H9 (cell line): ENCODE measurements around the gene MAPT. TPM values are rescaled to one million over a fixed set of nuclear protein-coding genes. Genes with fewer than 3 reads are reported as not detected.

Source experiments
- DNase-seq: peaks from one replicate; pipeline ENCODE4 v3.0.0-alpha.2; 2017
- H2AFZ ChIP-seq: one replicate; pipeline ENCODE4 v1.6.1; 2013; ENCODE audit warnings: mild to moderate bottlenecking, low read length, control low read depth, moderate library complexity
- H2AK5ac ChIP-seq: 2 replicates; pipeline ENCODE4 v1.6.1; 2013; ENCODE audit warnings: low read length, control low read depth, mixed read lengths; ENCODE audit not compliant: insufficient read length
- H2BK120ac ChIP-seq: one replicate; pipeline ENCODE4 v1.6.1; 2013; ENCODE audit warnings: low read depth, mild to moderate bottlenecking, low read length, control low read depth, inconsistent platforms; ENCODE audit not compliant: poor library complexity, severe bottlenecking
- H2BK12ac ChIP-seq: 2 replicates; pipeline ENCODE4 v1.6.1; 2013; ENCODE audit warnings: low read length, control low read depth, mixed read lengths, low read depth; ENCODE audit not compliant: insufficient read length
- H2BK15ac ChIP-seq: 2 replicates; pipeline ENCODE4 v1.6.1; 2013; ENCODE audit warnings: low read depth, low read length, control low read depth
- H2BK20ac ChIP-seq: one replicate; pipeline ENCODE4 v1.6.1; 2013; ENCODE audit warnings: low read depth, mild to moderate bottlenecking, low read length, control low read depth, inconsistent platforms; ENCODE audit not compliant: poor library complexity, severe bottlenecking
- H2BK5ac ChIP-seq: 2 replicates; pipeline ENCODE4 v1.6.1; 2013; ENCODE audit warnings: low read length, control low read depth, mixed read lengths; ENCODE audit not compliant: insufficient read length
- H3K14ac ChIP-seq: 2 replicates; pipeline ENCODE4 v1.6.1; 2013; ENCODE audit warnings: low read length, control low read depth; ENCODE audit not compliant: insufficient read depth
- H3K18ac ChIP-seq: 2 replicates; pipeline ENCODE4 v1.6.1; 2013; ENCODE audit warnings: low read depth, mild to moderate bottlenecking, mixed read lengths, low read length, control low read depth; ENCODE audit not compliant: insufficient read length
- H3K23ac ChIP-seq: 2 replicates; pipeline ENCODE4 v1.6.1; 2013; ENCODE audit warnings: low read length, control low read depth, mixed read lengths, low read depth; ENCODE audit not compliant: insufficient read length
- H3K23me2 ChIP-seq: 2 replicates; pipeline ENCODE4 v1.6.1; 2013; ENCODE audit warnings: low read depth, mild to moderate bottlenecking, mixed read lengths, low read length, control low read depth; ENCODE audit not compliant: insufficient read length, poor library complexity, severe bottlenecking
- H3K27ac ChIP-seq: 2 replicates; pipeline ENCODE4 v1.5.1; 2013; ENCODE audit warnings: low read length, control low read depth, mixed read lengths, low read depth; ENCODE audit not compliant: insufficient read length
- H3K27me3 ChIP-seq: 2 replicates; pipeline ENCODE4 v1.6.1; 2013; ENCODE audit warnings: low read length, control low read depth, inconsistent platforms; ENCODE audit not compliant: insufficient read depth
- H3K4ac ChIP-seq: 2 replicates; pipeline ENCODE4 v1.6.1; 2013; ENCODE audit warnings: low read depth, mild to moderate bottlenecking, control low read depth, inconsistent platforms, low read length, moderate library complexity
- H3K4me1 ChIP-seq: 2 replicates; pipeline ENCODE4 v1.6.1; 2013; ENCODE audit warnings: low read length, control low read depth, inconsistent platforms; ENCODE audit not compliant: insufficient read depth
- H3K4me2 ChIP-seq: 2 replicates; pipeline ENCODE4 v1.6.1; 2013; ENCODE audit warnings: low read length, control low read depth, mixed read lengths; ENCODE audit not compliant: insufficient read length, insufficient read depth
- H3K56ac ChIP-seq: 2 replicates; pipeline ENCODE4 v1.6.1; 2013; ENCODE audit warnings: low read depth, mild to moderate bottlenecking, mixed read lengths, low read length, control low read depth; ENCODE audit not compliant: insufficient read length
- H3K79me1 ChIP-seq: 2 replicates; pipeline ENCODE4 v1.6.1; 2013; ENCODE audit warnings: low read depth, mild to moderate bottlenecking, moderate library complexity, low read length, control low read depth, inconsistent platforms; ENCODE audit not compliant: insufficient read depth, poor library complexity, severe bottlenecking
- H3K79me2 ChIP-seq: 2 replicates; pipeline ENCODE4 v1.6.1; 2013; ENCODE audit warnings: low read length, control low read depth, inconsistent platforms; ENCODE audit not compliant: insufficient read depth
- H3K9ac ChIP-seq: 2 replicates; pipeline ENCODE4 v1.6.1; 2013; ENCODE audit warnings: low read length, control low read depth, mixed read lengths; ENCODE audit not compliant: insufficient read length; ENCODE audit errors: extremely low read depth
- H3K9me3 ChIP-seq: one replicate; pipeline ENCODE4 v1.6.1; 2013; ENCODE audit warnings: low read depth, low read length, inconsistent platforms; ENCODE audit not compliant: control insufficient read depth
- H3T11ph ChIP-seq: one replicate; pipeline ENCODE4 v1.6.1; 2013; ENCODE audit warnings: mild to moderate bottlenecking, low read length, control low read depth, inconsistent platforms
- H4K20me1 ChIP-seq: one replicate; pipeline ENCODE4 v1.6.1; 2013; ENCODE audit not compliant: control insufficient read depth, insufficient read length, insufficient read depth
- H4K5ac ChIP-seq: 2 replicates; pipeline ENCODE4 v1.6.1; 2013; ENCODE audit warnings: low read depth, mild to moderate bottlenecking, mixed read lengths, low read length, control low read depth; ENCODE audit not compliant: insufficient read length
- H4K8ac ChIP-seq: replicated peaks from 2 replicates; pipeline ENCODE4 v1.6.1; 2013; ENCODE audit warnings: low read length, control low read depth, mixed read lengths, low read depth; ENCODE audit not compliant: insufficient read length
- H4K91ac ChIP-seq: 2 replicates; pipeline ENCODE4 v1.6.1; 2013; ENCODE audit warnings: low read depth, mild to moderate bottlenecking, moderate library complexity, mixed read lengths, low read length, control low read depth; ENCODE audit not compliant: insufficient read length
- H3K27ac Mint-ChIP-seq, 3 experiments: 2 replicates in 2 of 3; 3 replicates in 1 of 3; pipeline ENCODE4 v1.8.0; 2020 to 2021; ENCODE audit warnings: mixed read lengths in 3 of 3, mild to moderate bottlenecking in 1 of 3, moderate library complexity in 1 of 3
- H3K27me3 Mint-ChIP-seq: 2 replicates; pipeline ENCODE4 v1.8.0; 2021; ENCODE audit warnings: low read depth, mild to moderate bottlenecking, moderate library complexity, mixed read lengths
- H3K36me3 Mint-ChIP-seq, 3 experiments: 2 replicates in 2 of 3; 3 replicates in 1 of 3; pipeline ENCODE4 v1.8.0; 2020 to 2021; ENCODE audit warnings: low read depth in 3 of 3, mixed read lengths in 3 of 3; ENCODE audit not compliant: insufficient read depth in 1 of 3
- H3K4me1 Mint-ChIP-seq, 2 experiments: 2 replicates each; pipeline ENCODE4 v1.8.0; 2020; ENCODE audit warnings: mixed read lengths in 2 of 2
- H3K4me3 Mint-ChIP-seq, 2 experiments: 2 replicates in 1 of 2; 3 replicates in 1 of 2; pipeline ENCODE4 v1.8.0; 2020 to 2021; ENCODE audit warnings: mild to moderate bottlenecking in 2 of 2, mixed read lengths in 2 of 2, moderate library complexity in 1 of 2
- H3K9me3 Mint-ChIP-seq, 2 experiments: 2 replicates in 1 of 2; 3 replicates in 1 of 2; pipeline ENCODE4 v1.8.0; 2020; ENCODE audit warnings: mild to moderate bottlenecking in 2 of 2, mixed read lengths in 2 of 2, moderate library complexity in 1 of 2
- WGBS: extraction: QIAGEN DNeasy Blood & Tissue Kit; methylation state at CpG from one replicate; pipeline ENCODE4 v1.1.7; 2013; ENCODE audit warnings: missing lambda C conversion rate, low lambda C conversion rate, mixed read lengths; ENCODE audit not compliant: insufficient read length; ENCODE audit errors: extremely low coverage; 5-methylcytosine and 5-hydroxymethylcytosine counted together
- total RNA-seq: library from RNA; stranded (reverse); gene quantifications from 2 replicates; pipeline ENCODE4 v1.2.1, GENCODE V29; 2021
- TF ChIP-seq, protein P1 (sequence below): fragments of 200-600 bp; sonication (generic); conservative IDR thresholded peaks from 3 replicates; pipeline ENCODE4 v1.8.0; 2021; ENCODE audit warnings: antibody characterized with exemption, mild to moderate bottlenecking

MAPT gene
- total RNA-seq, 1 experiment from 2014 or later: 1.6 TPM

DNA sequence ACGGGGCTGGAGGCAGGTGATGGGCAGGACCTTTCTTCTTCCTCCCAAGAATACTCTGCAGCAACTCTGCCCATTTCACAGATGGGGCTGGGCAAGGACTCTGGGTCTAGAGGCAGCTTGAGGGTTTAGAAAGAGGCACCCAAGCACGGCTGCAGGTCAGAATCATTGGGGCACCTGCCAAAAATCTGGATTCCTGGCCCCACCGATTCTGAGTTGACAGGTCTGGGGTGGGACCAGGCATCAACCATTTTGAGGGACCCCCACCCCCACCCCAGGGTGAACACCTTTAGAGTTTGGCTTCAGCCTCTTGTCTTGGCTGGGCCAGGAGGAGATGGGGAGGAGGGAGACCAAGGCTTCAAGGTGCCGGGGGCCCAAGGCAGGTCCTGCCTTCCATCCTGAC is 44.3 kb upstream of the MAPT start:
- Histone ChIP-seq H3K9ac (no peak overlapping the region), H2AFZ (no peak overlapping the region), H3K4ac (no peak overlapping the region), H2BK15ac (no peak overlapping the region), H3T11ph (no peak overlapping the region), H4K5ac (no peak overlapping the region), H3K4me1 (no peaks in the 10 kb centered on the region), H2AK5ac (no peak overlapping the region), H3K27ac (no peak overlapping the region), H3K23ac (no peak overlapping the region), H3K4me2 (no peak overlapping the region), H2BK5ac (no peak overlapping the region), H3K56ac (no peak overlapping the region), H3K14ac (no peak overlapping the region; the same call in 1 of the 2 replicates), H3K79me1 (no peaks in the 10 kb centered on the region), H4K91ac (no peak overlapping the region), H4K8ac (no peak overlapping the region), H3K18ac (no peak overlapping the region), H3K9me3 (no peaks in the 10 kb centered on the region), H3K79me2 (no peaks in the 10 kb centered on the region), H2BK120ac (no peak overlapping the region), H2BK20ac (no peak overlapping the region), H3K23me2 (no peaks in the 10 kb centered on the region), H4K20me1 (peaks cover 4% of the 10 kb centered on the region), H3K27me3 (peaks cover 3% of the 10 kb centered on the region; the same call in 1 of the 2 replicates), H2BK12ac (no peak overlapping the region)
- Mint-ChIP-seq H3K27me3 (peaks cover 15% of the 10 kb centered on the region), H3K36me3 (no peaks in the 10 kb centered on the region), H3K4me3 (no peak overlapping the region), H3K27ac (no peak overlapping the region), H3K9me3 (0 out of 5 replicates have a peak, but pooled peaks cover 0 to under 1% of the 10 kb centered on the region in 2 experiments), H3K4me1 (0 out of 4 replicates have a peak, but pooled peaks cover 0 to 3% of the 10 kb centered on the region in 2 experiments)
- TF ChIP-seq, protein P1, sequence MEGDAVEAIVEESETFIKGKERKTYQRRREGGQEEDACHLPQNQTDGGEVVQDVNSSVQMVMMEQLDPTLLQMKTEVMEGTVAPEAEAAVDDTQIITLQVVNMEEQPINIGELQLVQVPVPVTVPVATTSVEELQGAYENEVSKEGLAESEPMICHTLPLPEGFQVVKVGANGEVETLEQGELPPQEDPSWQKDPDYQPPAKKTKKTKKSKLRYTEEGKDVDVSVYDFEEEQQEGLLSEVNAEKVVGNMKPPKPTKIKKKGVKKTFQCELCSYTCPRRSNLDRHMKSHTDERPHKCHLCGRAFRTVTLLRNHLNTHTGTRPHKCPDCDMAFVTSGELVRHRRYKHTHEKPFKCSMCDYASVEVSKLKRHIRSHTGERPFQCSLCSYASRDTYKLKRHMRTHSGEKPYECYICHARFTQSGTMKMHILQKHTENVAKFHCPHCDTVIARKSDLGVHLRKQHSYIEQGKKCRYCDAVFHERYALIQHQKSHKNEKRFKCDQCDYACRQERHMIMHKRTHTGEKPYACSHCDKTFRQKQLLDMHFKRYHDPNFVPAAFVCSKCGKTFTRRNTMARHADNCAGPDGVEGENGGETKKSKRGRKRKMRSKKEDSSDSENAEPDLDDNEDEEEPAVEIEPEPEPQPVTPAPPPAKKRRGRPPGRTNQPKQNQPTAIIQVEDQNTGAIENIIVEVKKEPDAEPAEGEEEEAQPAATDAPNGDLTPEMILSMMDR: no peak
- no peak for DNase-seq
- no CpG with 5 or more reads among the region's 4 CpGs for WGBS
